Fibroblast of lung (primary cell): ENCODE results near the gene UMAD1.

Experiments
- EZH2 ChIP-seq: IDR thresholded peaks from 2 replicates; pipeline ENCODE4 v1.5.1; 2012; ENCODE audit warnings: low read length, control low read depth, mild to moderate bottlenecking; ENCODE audit errors: missing control alignments
- TF ChIP-seq, protein P1 (sequence below), 2 donors: IDR thresholded peaks in 1 of 2; conservative IDR thresholded peaks in 1 of 2; 1 replicate in 1 of 2; 2 replicates in 1 of 2; pipeline ENCODE4 v1.5.1; 2011 to 2012; ENCODE audit warnings: low read length in 2 of 2, control low read depth in 1 of 2, inconsistent platforms in 1 of 2, low read depth in 1 of 2, mild to moderate bottlenecking in 1 of 2

DNA sequence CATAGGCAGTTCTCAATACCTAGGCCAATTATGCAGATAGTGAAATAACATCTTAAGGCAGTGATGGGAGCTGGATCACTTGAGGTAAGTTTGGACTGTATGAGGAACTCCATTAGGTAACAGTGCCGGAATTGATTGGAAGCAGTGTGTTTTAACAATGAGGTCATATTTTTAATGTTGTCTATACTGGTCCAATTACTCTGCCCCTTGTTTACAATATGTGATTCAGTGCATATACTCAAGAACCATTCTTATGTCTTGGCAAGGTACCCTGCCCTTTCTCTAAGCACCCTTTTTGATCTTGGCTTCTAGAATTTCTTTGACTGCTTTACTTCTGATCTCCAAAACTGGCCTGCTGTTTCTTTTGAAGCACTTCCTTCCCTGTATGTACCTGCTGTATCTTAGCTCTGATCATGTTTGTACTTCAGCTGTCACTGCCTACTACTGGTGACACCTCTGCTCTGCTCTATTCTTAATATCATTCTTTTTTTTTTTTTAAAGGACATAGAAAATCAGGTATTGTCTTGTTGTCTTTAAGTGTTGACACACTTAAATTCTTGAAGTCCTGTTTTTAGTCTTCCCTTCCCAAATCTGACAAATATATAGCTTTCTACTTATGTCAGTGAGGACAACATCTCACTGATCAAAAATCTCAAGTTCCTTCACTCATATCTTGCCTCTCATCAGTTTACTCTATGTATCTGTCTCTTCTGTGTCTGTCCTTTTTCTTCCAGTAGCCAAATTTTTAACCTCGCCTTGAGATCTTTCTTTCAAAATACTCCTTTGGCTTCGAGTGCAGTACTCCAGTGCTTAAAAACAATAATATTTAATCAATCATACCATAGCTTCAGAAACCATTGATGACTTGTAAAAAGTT, 124.2 kb downstream of the UMAD1 start:
- TF ChIP-seq, protein P1, sequence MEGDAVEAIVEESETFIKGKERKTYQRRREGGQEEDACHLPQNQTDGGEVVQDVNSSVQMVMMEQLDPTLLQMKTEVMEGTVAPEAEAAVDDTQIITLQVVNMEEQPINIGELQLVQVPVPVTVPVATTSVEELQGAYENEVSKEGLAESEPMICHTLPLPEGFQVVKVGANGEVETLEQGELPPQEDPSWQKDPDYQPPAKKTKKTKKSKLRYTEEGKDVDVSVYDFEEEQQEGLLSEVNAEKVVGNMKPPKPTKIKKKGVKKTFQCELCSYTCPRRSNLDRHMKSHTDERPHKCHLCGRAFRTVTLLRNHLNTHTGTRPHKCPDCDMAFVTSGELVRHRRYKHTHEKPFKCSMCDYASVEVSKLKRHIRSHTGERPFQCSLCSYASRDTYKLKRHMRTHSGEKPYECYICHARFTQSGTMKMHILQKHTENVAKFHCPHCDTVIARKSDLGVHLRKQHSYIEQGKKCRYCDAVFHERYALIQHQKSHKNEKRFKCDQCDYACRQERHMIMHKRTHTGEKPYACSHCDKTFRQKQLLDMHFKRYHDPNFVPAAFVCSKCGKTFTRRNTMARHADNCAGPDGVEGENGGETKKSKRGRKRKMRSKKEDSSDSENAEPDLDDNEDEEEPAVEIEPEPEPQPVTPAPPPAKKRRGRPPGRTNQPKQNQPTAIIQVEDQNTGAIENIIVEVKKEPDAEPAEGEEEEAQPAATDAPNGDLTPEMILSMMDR (conservative IDR thresholded peaks at IDR 0.05 in 1 of 2, IDR thresholded peaks at IDR 0.05 in 1 of 2; ENCODE audit: low read depth in 1 of 2, low read length in 2 of 2), result no peak
- TF ChIP-seq EZH2, result no peak
